NCI-H748 (cell line): ENCODE data around the gene TRAF4.
"Not testable (repeated sequence)": the region's sequence is repeated elsewhere in the genome, so short reads cannot be mapped to it uniquely, and the experiment has no call there.

Experiments
- DNase-seq: peaks from one replicate; lab custom pipeline; 2025; ENCODE audit not compliant: unreplicated experiment; lab: John Stamatoyannopoulos, UW

Gene TRAF4

GRCh38 chr17:28726627-28727491 lies 17.0 kb upstream of the TRAF4 start:
- DNase-seq: peak; percentile 99

GRCh38 chr17:28728364-28729200 lies 15.2 kb upstream of the TRAF4 start, which contains the start of gene NEK8:
NEK8 (plus strand) TSS chr17:28728788; CDS start chr17:28728814, 26 bp downstream.
- DNase-seq: peak; percentile 94

- no peak for DNase-seq
These were observed 13.9 kb upstream of the TRAF4 start for GRCh38 chr17:28729950-28730330.

- no peak for DNase-seq
These were observed 10.5 kb upstream of the TRAF4 start for GRCh38 chr17:28733346-28733745.

GRCh38 chr17:28734712-28735241 lies 9.0 kb upstream of the TRAF4 start:
- no peak for DNase-seq

- DNase-seq: no peak
These were observed 8.5 kb upstream of the TRAF4 start for GRCh38 chr17:28735242-28735722.

GRCh38 chr17:28735913-28736769 lies 7.7 kb upstream of the TRAF4 start:
- not testable (repeated sequence) for DNase-seq

- no peak for DNase-seq
These were observed 6.5 kb upstream of the TRAF4 start for GRCh38 chr17:28737316-28737715.

- DNase-seq: no peak
These were observed 5.8 kb upstream of the TRAF4 start for GRCh38 chr17:28737770-28738679.

- DNase-seq: no peak
These were observed 5.0 kb upstream of the TRAF4 start for GRCh38 chr17:28738680-28739384.

GRCh38 chr17:28740406-28741357 lies 3.1 kb upstream of the TRAF4 start:
- DNase-seq: no peak

GRCh38 chr17:28741358-28742349 lies 2.2 kb upstream of the TRAF4 start:
- DNase-seq: peak; percentile 56

GRCh38 chr17:28744104-28744971 lies 527 bp downstream of the TRAF4 start:
- peak; percentile 62 for DNase-seq

- DNase-seq: peak; percentile 89
These were observed 1.4 kb downstream of the TRAF4 start for GRCh38 chr17:28744972-28745785.
